ENCODE data around the gene TMEM242. TPM values are rescaled to one million over a fixed set of nuclear protein-coding genes. Genes with fewer than 3 reads are reported as not detected.

Gene TMEM242
- polyA plus RNA-seq, 1 donor from 2014 or later, result 17.6 TPM

- TF ChIP-seq SMC3 (conservative IDR thresholded peaks at IDR 0.05; ENCODE audit: poor library complexity) (no peak), EP300 (conservative IDR thresholded peaks at IDR 0.05; ENCODE audit: poor library complexity, severe bottlenecking) (no peak), POLR2AphosphoS5 (IDR thresholded peaks at IDR 0.05) (no peak), TAF1 (IDR thresholded peaks at IDR 0.05; ENCODE audit: low read depth) (no peak), RAD21 (conservative IDR thresholded peaks at IDR 0.05) (no peak), MXI1 (conservative IDR thresholded peaks at IDR 0.05; ENCODE audit: poor library complexity, severe bottlenecking) (no peak), EZH2 (IDR thresholded peaks at IDR 0.05; ENCODE audit: borderline replicate concordance, insufficient read depth, low read length, poor library complexity, severe bottlenecking) (no peak)
- TF ChIP-seq, protein P1, sequence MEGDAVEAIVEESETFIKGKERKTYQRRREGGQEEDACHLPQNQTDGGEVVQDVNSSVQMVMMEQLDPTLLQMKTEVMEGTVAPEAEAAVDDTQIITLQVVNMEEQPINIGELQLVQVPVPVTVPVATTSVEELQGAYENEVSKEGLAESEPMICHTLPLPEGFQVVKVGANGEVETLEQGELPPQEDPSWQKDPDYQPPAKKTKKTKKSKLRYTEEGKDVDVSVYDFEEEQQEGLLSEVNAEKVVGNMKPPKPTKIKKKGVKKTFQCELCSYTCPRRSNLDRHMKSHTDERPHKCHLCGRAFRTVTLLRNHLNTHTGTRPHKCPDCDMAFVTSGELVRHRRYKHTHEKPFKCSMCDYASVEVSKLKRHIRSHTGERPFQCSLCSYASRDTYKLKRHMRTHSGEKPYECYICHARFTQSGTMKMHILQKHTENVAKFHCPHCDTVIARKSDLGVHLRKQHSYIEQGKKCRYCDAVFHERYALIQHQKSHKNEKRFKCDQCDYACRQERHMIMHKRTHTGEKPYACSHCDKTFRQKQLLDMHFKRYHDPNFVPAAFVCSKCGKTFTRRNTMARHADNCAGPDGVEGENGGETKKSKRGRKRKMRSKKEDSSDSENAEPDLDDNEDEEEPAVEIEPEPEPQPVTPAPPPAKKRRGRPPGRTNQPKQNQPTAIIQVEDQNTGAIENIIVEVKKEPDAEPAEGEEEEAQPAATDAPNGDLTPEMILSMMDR (IDR thresholded peaks at IDR 0.05; ENCODE audit: poor library complexity, severe bottlenecking), result no peak
- TF ChIP-seq, protein P2, sequence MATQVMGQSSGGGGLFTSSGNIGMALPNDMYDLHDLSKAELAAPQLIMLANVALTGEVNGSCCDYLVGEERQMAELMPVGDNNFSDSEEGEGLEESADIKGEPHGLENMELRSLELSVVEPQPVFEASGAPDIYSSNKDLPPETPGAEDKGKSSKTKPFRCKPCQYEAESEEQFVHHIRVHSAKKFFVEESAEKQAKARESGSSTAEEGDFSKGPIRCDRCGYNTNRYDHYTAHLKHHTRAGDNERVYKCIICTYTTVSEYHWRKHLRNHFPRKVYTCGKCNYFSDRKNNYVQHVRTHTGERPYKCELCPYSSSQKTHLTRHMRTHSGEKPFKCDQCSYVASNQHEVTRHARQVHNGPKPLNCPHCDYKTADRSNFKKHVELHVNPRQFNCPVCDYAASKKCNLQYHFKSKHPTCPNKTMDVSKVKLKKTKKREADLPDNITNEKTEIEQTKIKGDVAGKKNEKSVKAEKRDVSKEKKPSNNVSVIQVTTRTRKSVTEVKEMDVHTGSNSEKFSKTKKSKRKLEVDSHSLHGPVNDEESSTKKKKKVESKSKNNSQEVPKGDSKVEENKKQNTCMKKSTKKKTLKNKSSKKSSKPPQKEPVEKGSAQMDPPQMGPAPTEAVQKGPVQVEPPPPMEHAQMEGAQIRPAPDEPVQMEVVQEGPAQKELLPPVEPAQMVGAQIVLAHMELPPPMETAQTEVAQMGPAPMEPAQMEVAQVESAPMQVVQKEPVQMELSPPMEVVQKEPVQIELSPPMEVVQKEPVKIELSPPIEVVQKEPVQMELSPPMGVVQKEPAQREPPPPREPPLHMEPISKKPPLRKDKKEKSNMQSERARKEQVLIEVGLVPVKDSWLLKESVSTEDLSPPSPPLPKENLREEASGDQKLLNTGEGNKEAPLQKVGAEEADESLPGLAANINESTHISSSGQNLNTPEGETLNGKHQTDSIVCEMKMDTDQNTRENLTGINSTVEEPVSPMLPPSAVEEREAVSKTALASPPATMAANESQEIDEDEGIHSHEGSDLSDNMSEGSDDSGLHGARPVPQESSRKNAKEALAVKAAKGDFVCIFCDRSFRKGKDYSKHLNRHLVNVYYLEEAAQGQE (IDR thresholded peaks at IDR 0.05; ENCODE audit: borderline replicate concordance), result no peak
- H3K9me2 ChIP-seq (ENCODE audit: insufficient read depth, low read length), result no peaks in the 10 kb centered on the region
These were observed 25.0 kb downstream of the TMEM242 start for GRCh38 chr6:157298216-157298724.

GRCh38 chr6:157294654-157295053 is 28.7 kb downstream of the TMEM242 start:
- Histone ChIP-seq H3K36me3 (ENCODE audit: insufficient read depth, low read length) (no peaks in the 10 kb centered on the region), H3K9me2 (ENCODE audit: insufficient read depth, low read length) (no peaks in the 10 kb centered on the region), H3K4me2 (ENCODE audit: low read length) (no peak overlapping the region), H3K9ac (ENCODE audit: low read length) (no peak overlapping the region), H3K4me3 (ENCODE audit: low read length) (no peak overlapping the region), H3K27ac (ENCODE audit: low read length) (no peak overlapping the region), H3K79me2 (replicated peaks; ENCODE audit: insufficient read depth, low read length) (no peaks in the 10 kb centered on the region), H4K20me1 (ENCODE audit: insufficient read depth) (no peaks in the 10 kb centered on the region), H3K9me3 (ENCODE audit: low read length) (no peaks in the 10 kb centered on the region), H3F3A (ENCODE audit: insufficient read depth, low read length, poor library complexity, severe bottlenecking) (no peaks in the 10 kb centered on the region), H2AFZ (ENCODE audit: low read depth, low read length) (no peak overlapping the region), H3K27me3 (ENCODE audit: insufficient read depth, low read depth, low read length) (no peaks in the 10 kb centered on the region)
- no peak for TF ChIP-seq EP300 (conservative IDR thresholded peaks at IDR 0.05; ENCODE audit: poor library complexity, severe bottlenecking)
- TF ChIP-seq POLR2AphosphoS5 (IDR thresholded peaks at IDR 0.05), result no peak
- TF ChIP-seq TAF1 (IDR thresholded peaks at IDR 0.05; ENCODE audit: low read depth), result no peak
- TF ChIP-seq MXI1 (conservative IDR thresholded peaks at IDR 0.05; ENCODE audit: poor library complexity, severe bottlenecking), result no peak
- no peak for TF ChIP-seq EZH2 (IDR thresholded peaks at IDR 0.05; ENCODE audit: borderline replicate concordance, insufficient read depth, low read length, poor library complexity, severe bottlenecking)
- no peak for TF ChIP-seq SMC3 (conservative IDR thresholded peaks at IDR 0.05; ENCODE audit: poor library complexity)
- TF ChIP-seq, protein P2 (IDR thresholded peaks at IDR 0.05; ENCODE audit: borderline replicate concordance), result no peak
- no peak for TF ChIP-seq RAD21 (conservative IDR thresholded peaks at IDR 0.05)
- TF ChIP-seq, protein P1 (IDR thresholded peaks at IDR 0.05; ENCODE audit: poor library complexity, severe bottlenecking), result no peak

More at GRCh38 chr6:157298216-157298724, 25.0 kb downstream of the TMEM242 start:
- H3K27me3 ChIP-seq (ENCODE audit: insufficient read depth, low read depth, low read length), result no peaks in the 10 kb centered on the region
- H3K79me2 ChIP-seq (replicated peaks; ENCODE audit: insufficient read depth, low read length), result no peaks in the 10 kb centered on the region
- no peak overlapping the region for H3K4me2 ChIP-seq (ENCODE audit: low read length)
- H3F3A ChIP-seq (ENCODE audit: insufficient read depth, low read length, poor library complexity, severe bottlenecking), result no peaks in the 10 kb centered on the region
- H4K20me1 ChIP-seq (ENCODE audit: insufficient read depth), result no peaks in the 10 kb centered on the region
- no peak overlapping the region for H3K9ac ChIP-seq (ENCODE audit: low read length)
- no peak overlapping the region for H2AFZ ChIP-seq (ENCODE audit: low read depth, low read length)
- no peak overlapping the region for H3K27ac ChIP-seq (ENCODE audit: low read length)
- no peaks in the 10 kb centered on the region for H3K9me3 ChIP-seq (ENCODE audit: low read length)
- no peaks in the 10 kb centered on the region for H3K36me3 ChIP-seq (ENCODE audit: insufficient read depth, low read length)
- H3K4me3 ChIP-seq (ENCODE audit: low read length), result no peak overlapping the region
